GM19351 (cell line): ENCODE data around the gene DIS3L2.

Source experiments
- ATAC-seq: cut with Tn5 transposase; IDR thresholded peaks from one replicate; pipeline ENCODE4 v1.9.1; 2021; ENCODE audit warnings: mild to moderate bottlenecking, moderate library complexity; ENCODE audit not compliant: unreplicated experiment

Gene DIS3L2, protein sequence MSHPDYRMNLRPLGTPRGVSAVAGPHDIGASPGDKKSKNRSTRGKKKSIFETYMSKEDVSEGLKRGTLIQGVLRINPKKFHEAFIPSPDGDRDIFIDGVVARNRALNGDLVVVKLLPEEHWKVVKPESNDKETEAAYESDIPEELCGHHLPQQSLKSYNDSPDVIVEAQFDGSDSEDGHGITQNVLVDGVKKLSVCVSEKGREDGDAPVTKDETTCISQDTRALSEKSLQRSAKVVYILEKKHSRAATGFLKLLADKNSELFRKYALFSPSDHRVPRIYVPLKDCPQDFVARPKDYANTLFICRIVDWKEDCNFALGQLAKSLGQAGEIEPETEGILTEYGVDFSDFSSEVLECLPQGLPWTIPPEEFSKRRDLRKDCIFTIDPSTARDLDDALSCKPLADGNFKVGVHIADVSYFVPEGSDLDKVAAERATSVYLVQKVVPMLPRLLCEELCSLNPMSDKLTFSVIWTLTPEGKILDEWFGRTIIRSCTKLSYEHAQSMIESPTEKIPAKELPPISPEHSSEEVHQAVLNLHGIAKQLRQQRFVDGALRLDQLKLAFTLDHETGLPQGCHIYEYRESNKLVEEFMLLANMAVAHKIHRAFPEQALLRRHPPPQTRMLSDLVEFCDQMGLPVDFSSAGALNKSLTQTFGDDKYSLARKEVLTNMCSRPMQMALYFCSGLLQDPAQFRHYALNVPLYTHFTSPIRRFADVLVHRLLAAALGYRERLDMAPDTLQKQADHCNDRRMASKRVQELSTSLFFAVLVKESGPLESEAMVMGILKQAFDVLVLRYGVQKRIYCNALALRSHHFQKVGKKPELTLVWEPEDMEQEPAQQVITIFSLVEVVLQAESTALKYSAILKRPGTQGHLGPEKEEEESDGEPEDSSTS

DNA sequence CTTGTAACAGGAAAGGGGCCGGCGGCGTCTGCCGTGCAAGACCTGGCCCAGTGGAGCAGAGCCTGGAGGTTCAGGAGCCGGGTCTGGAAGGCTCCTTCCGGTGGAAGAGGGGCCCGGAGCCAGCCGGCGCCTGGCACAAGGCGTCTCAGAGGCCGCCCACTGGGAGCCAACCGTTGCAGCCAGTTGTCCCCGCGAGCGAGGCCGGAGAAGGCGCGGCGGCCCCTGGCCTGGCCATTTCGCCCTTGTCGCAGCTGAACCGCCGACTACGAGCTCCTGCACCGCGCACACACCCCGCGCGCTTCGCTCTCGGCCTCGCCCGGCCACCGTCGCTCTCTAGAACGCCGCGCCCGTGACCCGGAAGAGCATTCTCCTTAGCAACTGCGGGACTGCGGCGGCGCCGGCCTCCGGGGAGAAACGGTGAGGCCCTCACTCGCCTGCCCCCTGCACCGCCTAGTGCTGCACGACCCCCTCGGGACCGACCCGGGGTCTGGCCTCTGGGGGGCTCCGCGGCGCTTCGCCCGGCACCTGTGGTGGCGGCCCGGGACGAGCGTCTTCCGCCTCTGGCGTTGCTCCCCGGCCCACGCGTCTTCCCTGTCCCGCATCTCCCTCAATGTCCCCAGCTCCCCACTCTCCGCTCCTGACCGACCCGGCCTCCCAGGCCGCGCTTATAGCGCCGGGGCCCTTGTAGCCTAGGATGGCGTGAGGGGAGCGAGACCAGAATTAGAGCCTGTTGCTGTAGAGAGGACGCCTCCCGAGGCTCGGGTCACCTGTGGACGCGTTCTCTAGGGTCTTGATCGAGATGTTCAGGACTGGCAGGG lies at the start of gene DIS3L2:
TSS of gene DIS3L2 (plus strand) at position 365 of the 818 bp plus-strand sequence. CDS start 53,215 bp downstream, outside the sequence.
- ATAC-seq = peak; percentile 92

DNA sequence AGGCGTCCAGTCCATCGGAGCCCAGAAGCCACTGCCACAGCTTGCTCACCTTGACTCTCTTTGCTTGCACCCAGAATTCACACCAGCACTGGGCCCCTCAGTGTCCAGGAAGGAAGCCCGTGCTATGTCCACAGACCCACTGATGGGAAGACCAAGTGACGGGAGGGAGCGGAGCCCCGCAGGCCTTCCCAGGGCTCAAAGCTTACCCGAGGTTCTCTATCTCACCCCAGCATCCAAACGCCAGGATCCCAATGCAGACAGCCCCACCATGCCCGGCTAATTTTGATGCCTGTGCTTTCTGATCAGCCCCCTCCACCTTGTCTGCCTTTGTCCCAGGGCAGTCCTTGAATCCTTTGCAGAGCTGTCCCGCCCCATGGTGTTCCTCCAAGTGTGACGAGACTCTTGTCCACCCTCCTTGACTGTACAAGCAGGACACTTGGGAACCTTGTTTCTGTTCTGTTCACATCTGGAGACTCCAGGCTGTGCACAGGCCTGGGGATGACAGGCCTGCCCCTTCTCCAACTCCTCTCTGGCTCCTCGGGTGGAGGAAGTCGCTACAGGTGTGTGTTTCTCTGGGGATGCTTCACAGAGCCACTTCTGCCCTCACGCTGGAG lies 47.3 kb upstream of the DIS3L2 start:
- ATAC-seq = no peak

DNA sequence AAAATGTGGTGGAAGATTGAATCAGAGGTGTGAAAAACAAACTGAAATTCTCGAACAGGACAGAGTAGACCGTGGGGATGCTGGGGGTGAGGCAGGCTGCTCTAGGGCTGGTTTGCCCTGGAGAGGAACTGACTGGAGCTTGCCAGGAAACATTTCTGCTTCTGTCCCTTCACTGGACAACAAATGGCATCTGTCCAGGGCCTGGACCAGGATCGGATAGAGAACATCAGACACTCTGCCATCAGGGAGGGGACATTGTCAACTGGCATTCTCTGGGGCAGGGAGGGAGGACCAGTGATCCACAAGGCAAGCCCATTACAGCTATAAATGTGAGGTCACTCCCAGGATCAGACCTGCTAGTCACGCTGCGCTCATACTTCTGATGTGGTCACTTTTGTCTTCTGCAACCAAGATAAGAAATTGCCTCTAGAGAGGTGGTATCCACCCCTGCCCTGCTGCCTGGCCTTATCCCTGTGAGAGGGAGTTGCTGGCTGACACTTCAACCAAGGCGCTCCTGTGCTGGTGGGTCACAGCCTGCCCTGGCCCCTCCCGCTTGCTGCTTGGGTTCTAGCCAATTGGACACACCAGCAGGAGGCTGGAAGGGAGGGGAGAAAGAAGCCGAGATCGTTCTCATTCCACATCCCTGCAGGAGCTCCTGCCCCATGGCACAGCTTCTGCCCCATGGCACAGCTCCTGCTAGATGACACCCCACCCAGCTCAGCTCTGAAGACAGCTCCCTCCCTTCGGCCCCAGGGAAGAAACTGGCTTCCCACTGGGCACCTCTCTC lies 44.0 kb upstream of the DIS3L2 start:
- no peak for ATAC-seq

DNA sequence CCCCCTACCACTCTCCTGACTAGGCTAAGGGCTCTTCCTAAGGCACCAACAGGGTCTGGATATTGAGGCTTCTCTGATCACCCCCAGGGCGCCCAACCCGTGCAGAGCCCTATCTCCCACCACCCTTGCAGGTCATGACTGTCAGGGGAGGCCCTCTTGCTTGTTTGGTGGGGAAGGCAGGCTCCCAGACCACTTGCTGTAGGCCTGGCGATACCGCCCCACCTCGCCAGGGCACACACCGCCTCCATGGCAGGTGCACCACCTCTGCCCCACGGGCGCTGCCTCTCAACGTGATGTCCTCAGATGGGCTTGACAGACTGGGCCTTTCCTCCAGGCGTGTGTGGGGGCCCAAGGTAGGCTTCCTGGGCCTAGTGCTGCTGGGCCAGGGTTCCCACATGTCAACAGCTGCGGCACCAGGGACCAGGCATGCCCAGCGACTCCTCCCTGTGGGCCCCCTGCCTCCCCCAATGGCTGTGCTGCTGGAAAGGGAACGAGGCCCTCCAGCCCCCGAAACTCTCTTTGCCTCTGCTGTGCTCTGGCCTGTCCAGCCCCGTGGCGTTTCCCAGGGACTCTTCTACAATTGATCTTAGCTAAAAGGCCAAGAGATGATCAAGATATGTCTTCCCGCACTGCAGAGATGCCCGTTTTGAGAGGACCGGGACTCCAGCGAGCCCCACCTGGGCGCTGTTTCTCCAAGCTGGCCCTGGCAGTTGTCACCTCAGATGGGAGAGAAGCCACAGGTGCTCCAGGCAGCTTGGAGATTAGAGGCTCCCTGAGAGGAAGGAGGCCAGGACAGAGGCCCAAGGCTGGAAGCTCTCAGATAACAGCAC lies 42.8 kb upstream of the DIS3L2 start:
- no peak for ATAC-seq

DNA sequence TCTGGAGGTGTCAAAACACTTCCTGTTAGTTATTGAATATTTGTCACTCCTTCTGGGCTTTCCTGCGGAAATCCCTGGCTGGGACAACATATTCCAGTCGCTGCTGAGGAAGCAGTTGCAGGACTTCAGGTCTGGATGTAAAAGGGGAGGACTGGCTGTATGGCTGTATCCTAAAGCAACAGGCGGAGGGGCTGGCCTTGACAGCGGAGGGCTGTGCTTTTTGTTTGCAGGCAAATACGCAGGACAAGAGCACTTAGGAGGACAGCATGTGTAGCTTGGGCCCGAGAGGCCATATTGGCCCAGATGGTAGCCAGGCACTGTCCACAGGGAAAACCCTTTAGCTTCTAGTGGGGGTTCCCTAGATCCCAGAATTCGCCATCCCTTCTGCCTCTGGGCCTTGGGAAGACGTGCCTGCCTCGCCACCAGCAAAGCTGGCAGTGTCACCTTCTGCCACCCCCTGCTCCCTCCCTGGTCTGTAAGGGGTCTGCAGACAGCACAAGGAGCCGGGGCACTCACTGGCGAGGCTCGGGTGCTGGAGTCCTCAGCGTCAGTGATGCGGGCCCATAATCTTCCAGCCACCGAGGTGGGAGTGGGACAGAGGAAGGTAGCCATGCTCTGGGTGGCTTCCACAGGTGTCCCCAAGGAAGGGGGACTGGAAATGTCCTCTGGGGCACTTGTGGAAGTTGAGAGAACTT lies 42.0 kb upstream of the DIS3L2 start:
- ATAC-seq = no peak

DNA sequence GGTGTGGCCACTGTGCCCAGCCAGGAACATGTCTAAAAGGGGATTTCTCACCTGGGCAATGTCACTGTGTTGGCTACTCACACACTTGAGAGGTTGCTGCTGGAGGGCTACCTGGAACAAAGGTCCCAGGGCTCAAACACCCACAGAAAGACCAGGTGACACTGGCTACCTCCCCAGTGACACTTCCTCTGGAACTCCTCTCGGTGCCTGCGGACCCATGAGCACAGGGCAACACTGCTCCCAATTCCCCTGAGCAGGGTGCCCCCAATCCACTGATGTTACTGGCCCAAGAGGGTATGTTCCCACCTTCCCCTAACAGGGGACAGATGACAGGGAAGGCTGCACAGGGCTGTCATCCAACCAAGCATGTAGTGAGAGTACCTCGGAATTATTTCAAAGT lies 41.1 kb upstream of the DIS3L2 start:
- no peak for ATAC-seq

DNA sequence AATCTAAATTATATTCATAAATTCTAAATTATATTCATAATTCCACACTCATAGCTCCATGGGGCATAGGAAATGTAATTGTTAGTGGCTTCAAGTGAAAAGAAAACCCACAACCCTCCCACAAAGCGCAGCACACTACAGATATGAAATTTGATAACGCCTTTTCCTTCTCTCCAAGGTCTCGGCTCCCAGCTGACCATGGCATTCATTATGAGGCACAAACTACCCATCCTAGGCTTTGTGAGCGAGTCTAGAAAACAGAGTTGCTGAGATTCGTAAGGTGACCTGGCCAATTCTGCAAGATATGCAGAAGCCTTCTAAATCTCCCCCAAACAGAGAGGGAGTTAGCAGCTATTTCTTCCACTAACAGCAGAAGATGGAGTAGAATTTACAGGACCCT lies 40.7 kb upstream of the DIS3L2 start:
- no peak for ATAC-seq

DNA sequence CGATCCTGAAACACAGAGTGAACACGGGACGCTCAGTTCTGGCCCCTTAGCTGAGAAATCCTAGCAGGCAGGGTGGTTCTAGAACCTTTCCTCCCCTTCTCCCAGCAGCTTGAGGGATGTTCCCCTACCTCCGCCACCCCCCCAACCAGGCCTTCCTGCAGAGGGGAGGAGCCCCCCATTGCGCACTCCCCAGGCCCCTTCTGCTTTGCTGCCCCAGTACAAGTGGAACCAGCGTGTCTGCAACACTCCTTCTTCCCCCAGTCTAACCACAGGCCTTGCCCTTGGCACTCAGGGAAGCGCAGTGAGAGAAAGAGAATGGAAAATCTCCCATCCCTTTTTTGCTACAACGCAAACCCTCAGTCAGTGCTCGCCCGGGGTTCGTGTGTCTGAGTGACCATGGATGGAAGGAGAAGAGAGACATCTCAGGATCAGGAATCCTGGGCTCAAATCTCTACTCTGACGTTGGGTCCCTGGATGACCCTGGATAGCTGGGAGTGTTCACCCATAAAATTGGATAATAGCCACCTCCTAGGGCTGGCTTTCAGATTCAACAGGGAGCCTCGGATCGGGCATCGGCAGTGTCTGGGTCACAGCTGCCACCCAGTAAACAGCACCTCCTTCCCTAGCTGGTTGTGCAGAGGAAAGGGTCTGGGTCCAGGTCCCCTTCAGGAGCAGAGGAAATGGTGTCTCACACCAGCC lies 39.1 kb upstream of the DIS3L2 start:
- ATAC-seq = no peak

DNA sequence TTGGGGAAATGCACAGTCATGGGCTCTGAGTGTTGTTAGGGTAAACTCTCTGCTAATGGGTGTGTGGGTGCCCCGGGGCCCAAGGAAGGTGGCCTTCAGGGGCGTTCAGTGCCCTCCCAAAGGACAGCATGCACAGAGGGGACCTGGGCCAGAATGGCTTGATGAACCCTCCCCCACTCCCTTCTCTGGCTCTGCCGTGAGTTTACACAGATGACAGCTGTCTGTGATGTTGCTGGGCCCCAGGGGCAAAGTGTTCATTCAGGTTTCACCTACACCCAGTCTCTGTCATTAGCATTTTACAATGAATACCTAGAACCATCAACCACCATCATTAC lies 38.5 kb upstream of the DIS3L2 start:
- no peak for ATAC-seq

DNA sequence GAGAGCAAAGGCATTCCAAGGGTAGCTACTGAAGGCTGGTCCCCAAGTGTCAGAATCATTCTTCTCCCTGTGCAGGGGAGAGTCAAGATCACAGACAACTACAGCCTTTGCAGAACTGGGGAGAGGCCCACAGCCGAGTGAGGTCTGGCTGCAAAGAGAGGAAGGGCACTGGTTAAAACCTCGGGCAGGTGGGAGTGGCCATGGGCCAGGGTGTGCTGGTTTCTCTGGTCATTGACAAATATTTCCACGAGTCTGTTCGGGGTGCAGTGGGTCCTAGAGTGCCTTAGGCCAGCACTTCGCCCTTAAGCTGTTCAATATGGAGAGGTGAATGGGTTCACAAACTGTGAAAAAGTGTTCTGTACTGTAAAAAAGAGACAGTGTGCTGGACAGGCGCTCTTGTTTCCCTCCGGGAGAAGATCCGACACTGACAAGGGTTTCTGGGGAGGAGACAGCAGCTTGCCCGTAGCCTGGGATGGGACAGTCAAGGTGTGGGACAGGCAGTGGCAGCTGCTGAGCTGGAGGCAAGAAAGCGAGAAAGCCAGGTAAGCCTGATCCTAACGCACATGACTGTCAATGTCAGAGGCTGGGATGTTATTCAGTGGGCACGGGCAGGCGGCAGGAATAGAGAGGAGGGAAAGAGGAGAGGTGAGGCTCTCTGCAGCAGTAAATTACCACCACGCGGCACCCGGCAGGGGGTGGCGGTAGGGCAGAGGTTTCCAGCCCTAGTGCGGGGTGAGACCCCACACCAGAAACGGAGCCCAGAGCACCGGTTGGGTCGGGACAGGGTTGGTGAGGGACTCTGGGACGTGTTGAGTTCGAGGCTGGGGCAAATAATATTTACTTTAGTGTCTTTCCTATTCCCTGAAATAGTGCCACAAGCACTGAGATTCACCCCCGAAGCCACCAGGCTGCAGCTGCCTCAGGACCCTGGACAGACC lies 37.3 kb upstream of the DIS3L2 start:
- ATAC-seq = no peak

DNA sequence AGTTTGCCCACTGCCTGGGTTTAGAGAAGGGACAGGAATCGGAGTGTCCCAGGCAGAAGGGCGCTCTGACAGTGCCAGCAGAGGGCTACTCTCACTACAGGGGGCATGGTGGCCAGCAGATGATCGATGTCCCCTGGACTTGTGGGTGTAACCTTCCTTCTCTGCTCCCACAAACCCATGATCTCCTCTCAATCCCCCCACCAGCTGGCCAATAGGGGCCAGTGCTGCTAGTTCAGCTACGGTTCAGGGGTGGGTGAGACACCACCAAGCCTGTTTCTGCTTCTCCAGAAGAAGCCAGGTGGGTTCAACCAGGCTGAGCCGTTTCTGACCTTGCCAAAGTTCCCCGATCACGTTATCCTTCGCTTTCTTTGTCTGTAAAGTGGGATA lies 36.6 kb upstream of the DIS3L2 start:
- no peak for ATAC-seq

DNA sequence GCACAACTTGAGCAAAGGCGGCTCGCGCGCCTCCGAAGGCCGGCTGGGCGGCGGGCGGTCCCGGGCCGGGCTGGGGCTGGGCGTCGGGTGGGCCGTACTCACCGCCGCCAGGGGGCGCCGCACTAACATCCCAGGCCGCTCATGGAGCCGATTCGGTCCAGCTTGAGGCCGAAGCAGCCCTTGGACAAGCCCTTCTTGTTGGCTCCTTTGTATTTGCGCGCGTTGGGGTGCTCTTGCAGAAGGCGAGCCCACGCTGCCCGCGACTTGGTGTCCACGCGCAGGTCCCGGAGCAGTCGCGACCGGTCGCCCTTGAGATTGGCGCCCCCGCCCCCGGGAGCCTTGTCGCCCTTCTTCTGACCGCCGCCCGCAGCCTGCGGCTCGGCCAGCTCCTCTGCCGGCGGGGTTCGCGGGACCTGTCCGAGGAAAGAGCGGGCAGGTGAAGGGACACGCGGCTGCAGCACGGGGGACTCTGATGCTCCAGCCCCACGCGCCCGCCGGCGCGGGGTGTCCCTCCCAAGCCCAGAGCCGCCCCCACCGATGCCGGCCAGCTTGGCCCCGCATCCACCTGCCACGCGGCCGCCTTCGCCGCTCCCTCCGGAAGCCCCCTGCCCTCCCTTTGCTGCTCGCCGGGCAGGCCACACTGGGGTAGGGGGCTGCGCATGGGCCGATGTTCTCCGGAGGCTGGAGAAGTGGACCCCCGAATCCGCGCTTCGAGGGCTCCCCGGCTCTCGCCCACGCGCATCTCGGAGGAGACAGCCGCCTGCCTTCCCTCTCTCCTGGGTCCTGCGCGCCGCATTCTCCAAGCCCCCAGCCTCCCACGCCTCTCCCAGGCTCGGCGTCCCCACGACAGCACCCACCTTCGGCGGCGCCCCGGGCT lies 36.0 kb upstream of the DIS3L2 start:
- ATAC-seq = peak; percentile 50

DNA sequence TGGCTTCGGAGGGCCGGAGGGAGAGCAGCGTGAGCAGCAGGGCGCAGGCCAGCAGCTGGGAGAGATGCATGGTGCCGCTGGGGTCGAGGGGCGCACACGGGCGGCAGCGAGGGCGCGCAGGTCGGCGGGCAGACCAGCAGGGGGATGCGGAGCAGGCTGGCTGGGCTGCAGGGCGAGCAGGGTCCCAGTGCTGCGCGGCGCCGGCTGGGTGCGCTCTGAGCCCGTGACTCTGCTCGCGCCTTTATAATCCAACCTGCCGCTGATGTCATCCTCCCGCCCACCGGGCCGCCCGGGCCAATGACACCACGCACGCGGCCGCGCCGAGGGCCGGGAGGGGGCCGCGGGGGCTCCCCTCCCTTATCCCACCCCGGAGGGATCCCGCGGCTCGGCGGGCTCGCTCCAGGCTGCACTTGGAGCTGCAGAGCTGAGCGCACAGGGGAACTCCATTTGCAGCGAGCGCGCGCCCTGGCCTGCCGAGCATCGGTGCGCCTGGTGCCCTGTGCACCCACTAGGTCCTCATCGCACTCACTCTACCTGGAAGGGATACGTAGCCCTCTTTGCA lies 35.3 kb upstream of the DIS3L2 start, which contains the start of gene NPPC:
TSS of gene NPPC (minus strand) at position 217 of the 562 bp plus-strand sequence. CDS start at position 70, 147 bp downstream.
- peak; percentile 67 for ATAC-seq

DNA sequence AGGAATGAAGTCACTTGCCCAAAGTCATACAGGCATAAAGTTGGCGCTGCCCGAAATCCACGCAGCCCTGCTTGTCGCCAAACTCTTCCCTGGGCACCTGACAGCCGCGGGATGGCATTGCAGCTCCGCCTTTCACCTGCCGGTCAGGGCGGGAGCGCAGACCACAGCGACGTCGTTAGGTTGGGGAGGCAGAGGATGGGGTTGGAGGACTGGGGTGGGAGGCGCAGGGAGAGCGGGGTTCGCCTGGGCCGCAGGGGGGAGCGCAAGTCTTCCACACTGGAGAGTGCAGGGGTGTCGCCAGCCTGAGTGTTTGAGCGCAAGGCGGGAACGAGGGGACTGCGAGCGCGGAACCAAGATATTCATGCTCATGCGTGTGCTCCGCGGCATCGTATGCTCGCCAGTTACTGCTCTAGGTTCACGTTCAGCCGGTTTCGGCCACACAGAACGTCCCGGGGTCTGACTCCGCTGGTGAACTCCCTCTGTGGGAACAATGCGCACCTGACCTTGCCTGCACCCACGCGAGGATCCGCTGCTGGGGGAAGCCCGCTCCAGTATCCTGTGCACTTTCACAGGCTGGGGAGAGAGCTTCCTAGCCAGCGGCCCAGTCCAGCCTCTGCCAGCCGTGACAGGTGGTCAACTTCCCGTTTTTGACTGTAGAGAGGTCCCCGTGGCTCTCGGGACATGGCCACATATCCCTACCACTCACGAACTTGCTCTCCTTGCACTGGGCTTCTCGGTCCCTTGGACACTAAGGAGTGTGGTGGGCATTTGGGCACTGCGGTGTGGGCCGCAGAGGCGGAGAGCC lies 34.5 kb upstream of the DIS3L2 start:
- no peak for ATAC-seq

DNA sequence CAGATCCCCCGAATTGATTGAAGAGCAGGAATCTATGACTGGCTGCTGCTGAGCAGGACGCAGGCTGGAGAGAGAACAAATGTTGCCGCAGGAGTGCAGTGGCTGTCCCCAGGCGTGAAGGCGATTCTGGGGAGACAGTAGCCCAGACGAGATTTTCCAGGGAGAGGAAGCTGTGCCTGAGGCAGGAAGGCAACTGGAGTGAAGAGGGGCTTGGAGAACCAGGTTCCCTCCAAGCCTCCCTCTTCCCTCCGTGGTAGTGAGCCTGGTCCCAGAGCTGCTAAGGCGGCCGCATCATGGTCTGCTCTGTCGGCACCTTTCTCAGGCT lies 34.0 kb upstream of the DIS3L2 start:
- no peak for ATAC-seq
